ENCODE data around the gene CCDC50.

The CCDC50 gene

GRCh38 chr3:191363221-191363620, 34.0 kb downstream of the CCDC50 start:
- TF ChIP-seq CTCF (IDR thresholded peaks at IDR 0.05; ENCODE audit: insufficient read depth, missing control alignments): no peak
- FAIRE-seq (no peak), DNase-seq (ENCODE audit: insufficient read length, low spot score) (no peak)

- no peak for TF ChIP-seq CTCF (IDR thresholded peaks at IDR 0.05; ENCODE audit: insufficient read depth, missing control alignments)
- DNase-seq (ENCODE audit: insufficient read length, low spot score) (no peak), FAIRE-seq (peak; percentile 11)
Measured at GRCh38 chr3:191366675-191367074, 37.5 kb downstream of the CCDC50 start.

DNA sequence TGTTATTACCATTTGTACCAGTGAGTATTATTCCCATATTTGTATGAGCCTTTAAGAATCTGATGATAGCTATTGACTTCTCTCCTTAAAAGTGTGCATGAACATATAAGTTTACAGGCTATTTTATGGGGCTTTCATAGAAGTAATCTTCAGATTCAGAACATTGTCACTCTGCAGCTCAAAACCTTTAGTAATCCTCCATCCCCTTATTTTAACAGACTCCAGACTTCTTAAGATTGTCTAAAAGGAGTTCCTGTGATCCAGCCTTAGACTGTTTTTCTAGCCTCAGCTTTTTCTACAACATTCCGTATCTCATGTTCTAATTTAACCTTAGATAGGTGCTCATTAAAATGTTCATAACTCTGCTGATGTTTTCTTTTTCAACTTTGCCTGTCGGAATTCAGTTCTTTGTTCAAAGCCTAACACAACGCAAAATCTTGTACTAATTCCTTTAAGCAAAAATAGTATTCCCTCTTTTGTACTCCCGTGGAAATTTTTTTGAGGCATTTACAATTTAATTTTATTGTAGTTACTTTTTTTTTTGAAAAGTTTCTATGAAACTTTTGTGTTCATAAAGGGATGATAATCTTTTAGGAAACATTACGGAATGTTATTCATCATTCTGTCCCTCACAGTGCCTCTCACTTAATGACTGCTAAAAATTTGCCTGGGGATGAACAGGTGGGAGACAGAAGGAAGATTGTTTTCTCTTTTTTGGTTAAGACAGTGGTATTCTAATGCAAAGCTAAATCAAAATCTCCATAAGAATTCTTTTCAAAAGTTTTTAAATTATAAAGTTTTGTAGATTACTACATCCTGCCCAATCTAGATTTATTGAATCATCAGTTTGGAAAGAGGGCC, 39.8 kb downstream of the CCDC50 start:
- FAIRE-seq (no peak), DNase-seq (ENCODE audit: insufficient read length, low spot score) (no peak)
- TF ChIP-seq CTCF (IDR thresholded peaks at IDR 0.05; ENCODE audit: insufficient read depth, missing control alignments): no peak

DNA sequence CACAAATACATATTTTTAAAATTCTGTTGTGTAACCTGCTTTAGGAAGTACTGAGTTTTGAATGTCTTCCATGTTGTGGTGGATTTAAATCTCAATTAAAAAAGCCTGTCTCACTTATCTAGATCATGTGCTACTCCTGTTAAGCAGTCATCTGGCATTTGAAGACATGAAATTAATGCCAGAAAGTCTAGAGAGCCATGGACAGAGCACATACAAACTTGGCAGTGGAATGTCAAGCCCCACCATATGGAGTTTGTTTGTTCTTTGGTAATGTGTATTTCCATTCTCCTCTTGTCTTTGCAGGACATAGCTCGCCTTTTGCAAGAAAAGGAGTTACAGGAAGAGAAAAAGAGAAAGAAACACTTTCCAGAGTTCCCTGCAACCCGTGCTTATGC, 40.4 kb downstream of the CCDC50 start:
- FAIRE-seq: no peak
- no peak for TF ChIP-seq CTCF (IDR thresholded peaks at IDR 0.05; ENCODE audit: insufficient read depth, missing control alignments)

DNA sequence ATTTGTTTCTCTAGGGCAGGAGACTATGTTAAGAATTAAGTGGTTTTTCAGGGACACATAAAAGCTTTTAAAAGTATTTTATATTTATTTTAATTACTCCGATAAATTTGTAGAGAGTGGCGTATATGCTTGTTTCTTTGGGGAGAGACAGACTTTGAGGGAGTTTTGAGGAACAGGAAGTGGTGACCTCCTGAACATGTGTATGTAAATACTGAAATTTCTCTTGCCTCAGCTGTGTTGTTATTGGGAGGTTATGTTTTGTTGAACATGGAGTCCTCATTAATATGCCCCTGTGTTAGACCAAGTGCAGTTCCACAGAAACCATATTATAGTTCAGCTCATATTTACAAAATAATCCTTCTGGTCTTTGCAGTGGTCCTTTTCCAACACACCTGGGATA, 42.9 kb downstream of the CCDC50 start:
- no peak for FAIRE-seq

More for the DNA sequence above, 40.4 kb downstream of the CCDC50 start:
- no peak for DNase-seq (ENCODE audit: insufficient read length, low spot score)

DNA sequence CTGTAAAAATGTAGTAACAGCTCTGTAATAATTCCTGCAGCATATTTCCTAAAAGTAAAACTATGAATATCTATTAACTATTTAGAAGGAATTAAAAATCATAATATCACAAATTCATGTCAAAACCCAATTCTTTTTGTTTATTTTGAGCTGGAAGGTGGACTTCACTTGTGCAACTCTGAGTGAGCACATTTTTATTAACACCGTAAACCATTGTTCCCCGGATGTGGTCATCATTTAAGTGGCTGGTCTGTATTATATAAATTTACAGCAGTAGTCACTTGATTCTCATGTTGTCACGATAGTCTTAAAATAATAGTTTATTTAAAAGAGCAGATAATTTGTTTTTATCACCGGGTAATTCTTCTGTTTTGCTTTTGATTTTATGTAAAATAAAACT, 44.1 kb downstream of the CCDC50 start:
- FAIRE-seq (no peak), DNase-seq (ENCODE audit: insufficient read length, low spot score) (no peak)
- no peak for TF ChIP-seq CTCF (IDR thresholded peaks at IDR 0.05; ENCODE audit: insufficient read depth, missing control alignments)

More for the DNA sequence above, 42.9 kb downstream of the CCDC50 start:
- no peak for TF ChIP-seq CTCF (IDR thresholded peaks at IDR 0.05; ENCODE audit: insufficient read depth, missing control alignments)
- no peak for DNase-seq (ENCODE audit: insufficient read length, low spot score)

GRCh38 chr3:191376516-191377141, 47.4 kb downstream of the CCDC50 start:
- DNase-seq (ENCODE audit: insufficient read length, low spot score) (no peak), FAIRE-seq (no peak)
- no peak for TF ChIP-seq CTCF (IDR thresholded peaks at IDR 0.05; ENCODE audit: insufficient read depth, missing control alignments)

Data from D721Med (cell line).